ENCODE measurements around the gene IL9R. TPM values are rescaled to one million over a fixed set of nuclear protein-coding genes. Genes with fewer than 3 reads are reported as not detected.
"Not testable (repeated sequence)": the region's sequence is repeated elsewhere in the genome, so short reads cannot be mapped to it uniquely, and the experiment has no call there.

Gene IL9R
- total RNA-seq, 4 donors from 2014 or later, result 0.40 to 0.56 TPM; not detected in 2

- no peak overlapping the region for H3K27ac ChIP-seq
- no peaks in the 10 kb centered on the region for H3K36me3 ChIP-seq
- intact Hi-C loops (cut with DNase I), result no loop called here
- no peaks in the 10 kb centered on the region for H3K27me3 ChIP-seq
- H3K4me1 ChIP-seq, result no peaks in the 10 kb centered on the region
- no peak for DNase-seq
- TF ChIP-seq, protein P1, sequence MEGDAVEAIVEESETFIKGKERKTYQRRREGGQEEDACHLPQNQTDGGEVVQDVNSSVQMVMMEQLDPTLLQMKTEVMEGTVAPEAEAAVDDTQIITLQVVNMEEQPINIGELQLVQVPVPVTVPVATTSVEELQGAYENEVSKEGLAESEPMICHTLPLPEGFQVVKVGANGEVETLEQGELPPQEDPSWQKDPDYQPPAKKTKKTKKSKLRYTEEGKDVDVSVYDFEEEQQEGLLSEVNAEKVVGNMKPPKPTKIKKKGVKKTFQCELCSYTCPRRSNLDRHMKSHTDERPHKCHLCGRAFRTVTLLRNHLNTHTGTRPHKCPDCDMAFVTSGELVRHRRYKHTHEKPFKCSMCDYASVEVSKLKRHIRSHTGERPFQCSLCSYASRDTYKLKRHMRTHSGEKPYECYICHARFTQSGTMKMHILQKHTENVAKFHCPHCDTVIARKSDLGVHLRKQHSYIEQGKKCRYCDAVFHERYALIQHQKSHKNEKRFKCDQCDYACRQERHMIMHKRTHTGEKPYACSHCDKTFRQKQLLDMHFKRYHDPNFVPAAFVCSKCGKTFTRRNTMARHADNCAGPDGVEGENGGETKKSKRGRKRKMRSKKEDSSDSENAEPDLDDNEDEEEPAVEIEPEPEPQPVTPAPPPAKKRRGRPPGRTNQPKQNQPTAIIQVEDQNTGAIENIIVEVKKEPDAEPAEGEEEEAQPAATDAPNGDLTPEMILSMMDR (IDR thresholded peaks at IDR 0.05), result no peak
- no peak for TF ChIP-seq POLR2A (IDR thresholded peaks at IDR 0.05)
- no peak overlapping the region for H3K4me3 ChIP-seq (replicated peaks in 1 of 3)
- WGBS, 2 donors, result 36 to 40% methylated on average over 1 of the region's 1 CpG
- no peaks in the 10 kb centered on the region for H3K9me3 ChIP-seq
Observed at GRCh38 chrX:155998116-155998515, 620 bp downstream of the IL9R start.

DNA sequence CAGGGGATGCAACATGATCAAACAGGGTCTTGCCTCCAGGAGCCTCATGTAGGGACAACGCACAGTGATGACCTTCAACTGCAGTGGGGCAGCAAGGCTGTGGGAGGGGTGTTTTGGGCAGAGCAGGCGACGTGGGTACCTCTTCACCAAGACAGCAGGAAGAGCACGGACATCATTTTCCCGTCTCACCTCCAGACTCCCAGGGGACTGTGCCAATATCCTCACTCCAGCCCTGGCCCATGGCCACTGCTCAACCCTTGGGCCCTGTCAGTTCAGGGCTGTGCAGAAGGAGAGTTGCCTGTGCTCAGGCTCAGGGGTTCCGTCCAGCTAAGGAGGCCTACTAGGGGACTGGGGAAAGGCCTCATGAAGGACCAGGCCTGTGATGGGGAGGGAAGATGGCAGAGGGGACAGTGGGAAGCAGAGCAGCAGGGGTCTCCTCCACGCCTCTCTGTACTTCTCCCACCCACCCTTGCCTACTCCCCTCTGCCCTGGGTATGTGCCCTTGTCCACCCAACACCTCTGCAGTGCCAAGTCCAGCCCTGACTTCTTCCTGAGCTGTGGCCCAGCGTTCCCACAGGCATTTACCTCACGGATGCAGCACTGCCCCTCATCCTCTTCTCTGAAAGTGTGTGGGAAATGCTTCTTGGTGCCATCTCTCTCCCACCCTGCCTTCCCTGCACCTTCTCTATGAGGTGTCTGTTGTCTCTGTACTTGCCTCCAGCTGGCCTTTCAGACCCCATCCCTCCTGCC, 1.4 kb downstream of the IL9R start:
- intact Hi-C loops (cut with DNase I), result no loop called here
- no peaks in the 10 kb centered on the region for H3K36me3 ChIP-seq
- WGBS, 2 donors, result 78 to 82% methylated on average over 8 to 9 of the region's 9 CpGs
- no peak overlapping the region for H3K27ac ChIP-seq
- no peaks in the 10 kb centered on the region for H3K4me1 ChIP-seq
- TF ChIP-seq, protein P1 (IDR thresholded peaks at IDR 0.05), result no peak
- no peak for TF ChIP-seq POLR2A (IDR thresholded peaks at IDR 0.05)
- no peak overlapping the region for H3K4me3 ChIP-seq (replicated peaks in 1 of 3)
- H3K9me3 ChIP-seq, result no peaks in the 10 kb centered on the region
- H3K27me3 ChIP-seq, result no peaks in the 10 kb centered on the region
- DNase-seq, result no peak

DNA sequence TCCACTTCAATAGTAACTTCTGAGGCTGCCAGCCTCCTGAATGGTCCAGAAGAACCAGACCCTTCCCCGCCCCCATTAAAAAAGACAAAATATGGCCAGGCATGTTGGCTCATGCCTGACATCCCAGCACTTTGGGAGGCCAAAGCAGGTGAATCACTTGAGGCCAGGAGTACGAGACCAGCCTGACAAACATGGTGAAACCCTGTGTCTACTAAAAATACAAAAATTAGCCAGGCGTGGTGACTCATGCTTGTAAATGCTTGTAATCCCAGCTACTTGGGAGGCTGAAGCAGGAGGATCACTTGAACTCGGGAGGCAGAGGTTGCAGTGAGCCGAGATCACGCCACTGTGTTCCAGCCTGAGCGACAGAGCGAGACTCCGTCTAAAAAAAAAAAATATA, 2.3 kb downstream of the IL9R start:
- H3K9me3 ChIP-seq; H3K27me3 ChIP-seq; H3K4me3 ChIP-seq (replicated peaks in 1 of 3); H3K4me1 ChIP-seq; intact Hi-C loops (cut with DNase I); DNase-seq; H3K27ac ChIP-seq; H3K36me3 ChIP-seq: not testable (repeated sequence)
- WGBS, 2 donors, result 65 to 89% methylated on average over 8 to 9 of the region's 9 CpGs

DNA sequence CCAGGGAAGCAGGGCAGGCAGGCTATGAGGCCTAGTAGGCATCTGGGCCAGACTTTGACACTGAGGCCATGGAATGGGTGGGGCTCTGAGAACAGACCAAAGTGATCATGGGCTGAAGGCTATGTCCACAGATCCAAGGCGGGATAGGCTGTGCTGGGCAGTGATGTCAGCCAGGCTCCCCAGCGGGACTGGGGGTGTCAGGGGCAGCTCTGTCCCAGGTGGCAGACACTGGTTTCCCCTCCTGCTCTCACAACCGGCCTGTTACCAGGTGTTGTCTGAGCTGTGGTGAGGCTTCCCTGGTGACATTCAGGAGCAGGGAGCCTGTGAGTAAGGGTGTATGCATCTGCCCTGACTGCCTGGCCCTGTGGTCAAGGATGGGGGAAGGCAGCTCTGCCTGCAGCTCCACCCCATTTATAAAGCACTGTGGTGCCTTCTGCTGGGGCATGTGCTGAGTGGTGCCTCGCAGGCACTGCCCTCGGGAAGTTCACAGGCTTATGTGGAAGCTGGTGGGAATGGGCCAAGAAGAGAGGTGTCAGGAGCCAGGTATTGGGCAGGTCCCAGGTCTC, 2.9 kb downstream of the IL9R start:
- WGBS, 2 donors, result 73% methylated on average over 2 to 4 of the region's 5 CpGs
- intact Hi-C loops (cut with DNase I), result no loop called here
- Histone ChIP-seq H3K27me3 (no peaks in the 10 kb centered on the region), H3K36me3 (no peaks in the 10 kb centered on the region), H3K9me3 (no peaks in the 10 kb centered on the region), H3K4me1 (no peaks in the 10 kb centered on the region), H3K27ac (no peak overlapping the region), H3K4me3 (replicated peaks in 1 of 3) (no peak overlapping the region)
- DNase-seq, result no peak
- no peak for TF ChIP-seq POLR2A (IDR thresholded peaks at IDR 0.05)
- TF ChIP-seq, protein P1 (IDR thresholded peaks at IDR 0.05), result no peak

DNA sequence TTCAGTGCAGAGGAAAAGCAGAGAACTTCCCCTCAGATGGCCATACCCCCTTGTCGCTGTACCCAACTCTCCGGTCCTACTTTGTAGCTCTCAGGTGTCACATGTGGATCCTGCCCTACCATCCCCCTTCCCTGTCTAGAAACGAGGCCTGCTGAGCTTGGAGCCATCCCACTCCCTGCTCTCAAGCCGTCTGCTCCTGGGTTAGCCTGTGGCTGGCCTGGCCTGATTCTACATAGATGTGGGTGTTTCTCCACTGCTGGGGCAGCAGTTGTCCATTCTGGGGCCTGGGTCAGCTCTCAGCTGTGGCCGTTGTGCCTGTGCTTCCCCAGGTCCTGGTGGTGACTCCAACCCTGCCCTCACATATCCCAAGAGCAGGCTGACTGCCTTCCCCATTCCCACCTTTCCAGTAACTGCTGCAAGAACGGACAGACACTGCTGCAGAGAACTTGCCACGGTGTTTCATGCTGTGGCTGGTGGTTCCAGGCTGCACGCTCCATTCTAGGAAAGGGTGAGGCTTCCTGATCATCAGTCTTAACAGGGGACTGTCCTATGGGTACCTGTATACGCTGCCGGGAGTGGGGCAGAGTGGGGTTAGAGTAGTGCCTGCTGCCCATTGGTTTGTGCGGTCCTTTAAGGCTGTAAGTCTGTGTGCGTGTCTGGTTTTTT, 3.6 kb downstream of the IL9R start:
- intact Hi-C loops (cut with DNase I), result no loop called here

GRCh38 chrX:156001667-156002021, 4.1 kb downstream of the IL9R start:
- no peak overlapping the region for H3K4me3 ChIP-seq (replicated peaks in 1 of 3)
- H3K27ac ChIP-seq, result no peak overlapping the region
- TF ChIP-seq POLR2A (IDR thresholded peaks at IDR 0.05), result no peak
- TF ChIP-seq, protein P1 (IDR thresholded peaks at IDR 0.05), result no peak
- 80 to 82% methylated on average over 6 of the region's 6 CpGs for WGBS, 2 donors
- H3K9me3 ChIP-seq, result no peaks in the 10 kb centered on the region
- intact Hi-C loops (cut with DNase I), result no loop called here
- no peaks in the 10 kb centered on the region for H3K36me3 ChIP-seq
- DNase-seq, result no peak
- H3K4me1 ChIP-seq, result no peaks in the 10 kb centered on the region
- no peaks in the 10 kb centered on the region for H3K27me3 ChIP-seq

More for the DNA sequence above, 3.6 kb downstream of the IL9R start:
- no peak for DNase-seq
- no peaks in the 10 kb centered on the region for H3K27me3 ChIP-seq
- no peaks in the 10 kb centered on the region for H3K9me3 ChIP-seq
- H3K4me1 ChIP-seq, result no peaks in the 10 kb centered on the region
- no peak overlapping the region for H3K27ac ChIP-seq
- no peak overlapping the region for H3K4me3 ChIP-seq (replicated peaks in 1 of 3)
- WGBS, 2 donors, result 77 to 81% methylated on average over 11 to 12 of the region's 12 CpGs
- no peak for TF ChIP-seq POLR2A (IDR thresholded peaks at IDR 0.05)
- no peaks in the 10 kb centered on the region for H3K36me3 ChIP-seq
